Right cardiac atrium (tissue), 5 donors: ENCODE results near the gene FBXL2. TPM values are rescaled to one million over a fixed set of nuclear protein-coding genes. Genes with fewer than 3 reads are reported as not detected.
"Not testable (repeated sequence)": the region's sequence is repeated elsewhere in the genome, so short reads cannot be mapped to it uniquely, and the experiment has no call there.

Experiments
- ATAC-seq, 2 donors: fragments of 200-7000 bp; cut with Tn5 transposase; one replicate each; pipeline versions ENCODE4 v1.8.0 to v1.9.1; 2020; ENCODE audit warnings: moderate library complexity in 2 of 2, mild to moderate bottlenecking in 1 of 2
- DNase-seq, 3 donors: peaks; one replicate each; pipeline ENCODE4 v3.0.0-alpha.2; 2020
- H3K27ac ChIP-seq: one replicate; pipeline ENCODE4 v1.5.1; 2013; ENCODE audit warnings: mild to moderate bottlenecking, low read length, control low read depth, moderate library complexity
- H3K27me3 ChIP-seq: one replicate; pipeline ENCODE4 v1.6.1; 2013; ENCODE audit not compliant: control insufficient read depth, insufficient read depth
- H3K4me1 ChIP-seq: one replicate; pipeline ENCODE4 v1.6.1; 2013; ENCODE audit warnings: low read length; ENCODE audit not compliant: control insufficient read depth, insufficient read depth
- H3K4me3 ChIP-seq: one replicate; pipeline ENCODE4 v1.5.1; 2013; ENCODE audit warnings: low read length, control low read depth
- H3K9me3 ChIP-seq: one replicate; pipeline ENCODE4 v1.6.1; 2013; ENCODE audit warnings: low read length; ENCODE audit not compliant: control insufficient read depth
- whole genome bisulfite sequencing: extraction: QIAGEN DNeasy Blood & Tissue Kit; methylation state at CpG from one replicate; pipeline ENCODE4 v1.1.7; 2013; 5-methylcytosine and 5-hydroxymethylcytosine counted together
- intact Hi-C, 4 donors: fragments of 100-400 bp; cut with DNase I; formaldehyde crosslinking; loops; one replicate each; pipeline versions ENCODE4 v1.11.0 to v1.14.0; 2022 to 2023
- polyA plus RNA-seq: library from polyadenylated mRNA; stranded (reverse); fragments of 200-250 nt; gene quantifications from one replicate; pipeline ENCODE4 v1.2.3, GENCODE V29; 2013
- total RNA-seq, 4 donors: library from RNA; stranded (reverse); fragmentation: NEBNext Ultra II Directional; extraction: Animal tissue kit (Norgen Biotek cat#: 25700); gene quantifications; one replicate each; pipeline ENCODE4 v1.2.1, GENCODE V29; 2021
- donor health status: healthy with polysubstance abuse.
- donor health status: DM: no; HTN: yes; CAD: no.
- donor health status: DM: no; HTN: no; CAD: no.
- donor health status: DM: no; HTN: yes; CAD: no; lungs with severe emphysema.
- donor health status: DM: yes; HTN: yes; CAD: no.

Gene FBXL2
- total and polyA plus RNA-seq, 5 donors = 2.0 to 4.9 (median 3.8) TPM

DNA sequence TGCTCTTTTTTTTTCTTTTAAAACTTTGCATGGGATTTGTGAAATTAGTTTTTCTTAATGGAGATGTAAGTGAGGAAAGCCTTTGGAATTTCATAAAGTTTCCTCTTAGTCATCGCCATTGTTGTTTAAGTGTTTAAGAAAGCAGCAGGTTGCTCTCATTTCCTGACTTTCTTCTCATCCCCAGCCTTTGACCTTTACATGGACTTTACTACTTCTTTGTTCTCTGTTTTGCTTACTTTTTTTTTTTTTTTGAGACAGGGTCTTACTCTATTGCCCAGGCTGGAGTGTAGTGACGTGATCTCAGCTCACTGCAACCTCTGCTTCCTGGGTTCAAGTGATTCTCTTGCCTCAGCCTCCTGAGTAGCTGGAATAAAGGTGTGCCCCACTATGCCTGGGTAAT lies 38.6 kb downstream of the FBXL2 start:
- H3K9me3 ChIP-seq = no peaks in the 10 kb centered on the region
- H3K27me3 ChIP-seq = no peaks in the 10 kb centered on the region
- no peak overlapping the region for H3K27ac ChIP-seq
- no peaks in the 10 kb centered on the region for H3K4me1 ChIP-seq
- H3K4me3 ChIP-seq = no peak overlapping the region
- intact Hi-C loops = no loop called here
- DNase-seq (no peak), ATAC-seq (no peak)
- 72% methylated on average over 2 of the region's 2 CpGs for WGBS

DNA sequence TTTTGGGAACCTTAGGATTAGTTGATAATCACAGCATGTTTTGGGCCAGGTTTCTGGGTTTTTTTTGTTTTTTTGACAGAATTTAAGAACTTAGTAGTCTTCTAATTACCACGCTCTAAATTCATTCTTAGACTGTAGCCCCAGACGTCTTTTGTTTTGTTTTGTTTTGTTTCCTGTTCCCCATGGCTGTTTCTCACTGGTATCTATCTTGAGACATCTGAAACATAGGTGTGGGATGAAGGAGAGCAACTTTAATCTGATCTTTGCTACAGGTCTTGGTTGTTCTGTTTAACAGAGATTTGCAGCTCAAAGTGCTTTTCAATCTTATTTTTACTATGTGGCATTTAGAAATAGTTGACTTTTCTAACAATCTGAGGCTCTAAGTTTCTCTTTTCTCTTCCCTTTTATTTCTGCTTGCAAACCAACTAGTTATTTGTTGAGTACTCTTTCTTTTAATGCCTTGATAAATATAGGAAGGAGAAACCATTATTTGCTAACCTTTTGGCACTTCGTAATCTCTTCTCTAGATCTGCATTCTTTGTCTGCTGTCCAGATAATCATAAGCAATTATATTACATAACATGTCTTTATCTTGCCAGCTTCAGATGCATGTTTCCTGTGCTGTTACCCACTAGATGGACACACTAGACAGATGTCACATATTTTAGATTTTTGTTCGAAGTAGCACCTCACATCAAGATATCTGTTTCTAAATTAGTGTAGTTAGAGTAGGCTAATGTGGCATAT lies 40.9 kb downstream of the FBXL2 start:
- Histone ChIP-seq H3K27ac (no peak overlapping the region), H3K9me3 (no peaks in the 10 kb centered on the region), H3K4me3 (no peak overlapping the region), H3K27me3 (no peaks in the 10 kb centered on the region), H3K4me1 (no peaks in the 10 kb centered on the region)
- intact Hi-C loops = no loop called here
- 54% methylated on average over 4 of the region's 4 CpGs for WGBS
- DNase-seq = no peak
- ATAC-seq = no peak

DNA sequence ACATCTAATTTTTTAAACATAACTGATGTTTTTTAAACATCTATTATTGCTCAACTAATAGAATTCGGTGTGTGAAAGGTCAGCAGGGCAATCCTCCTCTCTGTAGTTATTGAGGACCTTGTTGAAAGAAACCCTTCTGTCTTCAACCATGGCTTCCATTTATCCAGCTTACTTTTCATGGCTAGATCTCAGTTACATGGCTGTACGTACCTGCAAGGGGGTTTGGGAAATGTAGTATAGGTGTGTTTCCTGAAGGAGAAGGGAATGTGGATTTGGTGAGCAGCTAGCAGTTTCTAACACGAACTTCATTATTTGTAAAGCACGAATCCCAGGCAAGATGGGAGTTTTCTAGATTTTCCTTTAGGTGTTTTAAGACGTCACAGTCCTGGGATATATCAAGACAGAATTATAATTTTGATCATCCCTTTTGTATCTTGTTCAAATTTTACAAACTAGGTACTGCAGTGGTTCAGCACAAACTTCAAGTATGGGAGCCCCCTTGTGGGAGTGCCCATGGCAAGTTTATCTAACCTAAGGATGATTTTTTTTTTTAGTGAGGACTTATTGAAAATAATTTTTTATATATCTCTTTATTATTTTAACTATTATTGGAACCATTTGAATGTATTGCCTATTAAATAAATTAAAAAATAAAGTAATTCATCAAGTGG lies 41.6 kb downstream of the FBXL2 start:
- Histone ChIP-seq H3K4me3 (no peak overlapping the region), H3K9me3 (no peaks in the 10 kb centered on the region), H3K27ac (no peak overlapping the region), H3K4me1 (no peaks in the 10 kb centered on the region), H3K27me3 (no peaks in the 10 kb centered on the region)
- DNase-seq (no peak), ATAC-seq (no peak)
- intact Hi-C loops = no loop called here
- WGBS = 79% methylated on average over 5 of the region's 5 CpGs

DNA sequence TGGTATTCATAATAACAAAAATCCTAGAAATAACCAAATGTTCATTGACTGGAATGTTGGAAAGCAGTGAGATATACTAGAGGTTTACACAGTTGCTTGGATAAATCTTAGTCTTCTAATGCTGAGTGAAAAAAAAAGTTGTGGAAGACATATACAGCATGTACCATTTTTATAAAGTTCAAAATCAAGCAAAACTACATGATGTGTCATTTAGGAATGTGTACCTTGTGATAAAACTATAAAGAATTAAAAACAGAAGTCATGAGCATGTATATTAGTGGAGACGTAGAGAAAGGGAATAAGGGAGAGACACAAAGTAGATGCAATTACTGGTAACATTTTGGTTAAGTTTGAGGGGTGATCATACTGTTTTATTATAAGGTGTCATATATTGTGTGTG lies 45.2 kb downstream of the FBXL2 start:
- H3K27me3 ChIP-seq = no peaks in the 10 kb centered on the region
- ATAC-seq (no peak), DNase-seq (no peak)
- whole genome bisulfite sequencing = 90% methylated on average over 1 of the region's 1 CpG
- H3K4me3 ChIP-seq = no peak overlapping the region
- H3K27ac ChIP-seq = no peak overlapping the region
- H3K4me1 ChIP-seq = no peaks in the 10 kb centered on the region
- no peaks in the 10 kb centered on the region for H3K9me3 ChIP-seq
- intact Hi-C loops = no loop called here

DNA sequence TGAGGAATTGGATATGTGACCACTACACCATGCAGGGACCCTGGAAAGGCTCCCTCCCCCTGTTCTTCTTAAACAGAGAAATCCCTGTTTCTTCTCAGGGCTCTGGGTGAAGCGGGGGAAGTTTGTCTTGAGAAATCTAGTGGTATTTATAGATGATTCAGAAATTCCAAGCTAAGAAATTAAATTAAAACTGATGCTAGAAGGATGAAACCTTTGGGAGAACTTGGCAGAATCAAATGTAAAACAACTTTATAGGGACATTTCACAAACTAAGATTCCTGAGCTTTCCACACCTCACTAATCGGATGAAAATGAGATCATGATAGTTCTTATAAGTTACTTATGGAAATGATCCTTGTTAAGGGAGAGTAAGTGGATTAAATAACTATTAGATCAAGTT lies 54.2 kb downstream of the FBXL2 start:
- Histone ChIP-seq H3K27ac (no peak overlapping the region), H3K9me3 (no peaks in the 10 kb centered on the region), H3K4me1 (no peaks in the 10 kb centered on the region), H3K4me3 (no peak overlapping the region), H3K27me3 (no peaks in the 10 kb centered on the region)
- ATAC-seq (no peak), DNase-seq (no peak)
- intact Hi-C loops = no loop called here
- 85% methylated on average over 2 of the region's 2 CpGs for WGBS

DNA sequence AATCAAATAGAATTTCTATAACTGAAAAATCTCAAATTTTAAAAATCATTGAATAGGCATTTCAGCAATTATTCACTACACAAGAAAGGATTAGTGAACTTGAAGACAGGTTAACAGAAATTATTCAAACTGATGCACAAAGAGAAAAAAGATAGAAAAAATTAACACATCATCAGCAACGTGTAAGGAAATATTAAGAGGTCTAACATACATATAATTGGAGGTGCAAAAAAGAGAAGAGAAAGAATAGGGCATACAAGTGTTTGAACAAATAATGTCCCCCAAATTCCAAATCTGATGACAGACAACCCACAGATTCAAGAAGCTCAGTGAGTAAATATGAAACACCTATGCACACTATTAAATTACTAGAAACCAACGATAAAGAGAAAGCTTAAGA lies 57.1 kb downstream of the FBXL2 start:
- WGBS = 97% methylated on average over 2 of the region's 2 CpGs
- H3K4me1 ChIP-seq = no peaks in the 10 kb centered on the region
- H3K9me3 ChIP-seq = no peaks in the 10 kb centered on the region
- no peak for DNase-seq
- H3K27me3 ChIP-seq = no peaks in the 10 kb centered on the region
- no peak overlapping the region for H3K27ac ChIP-seq
- no peak overlapping the region for H3K4me3 ChIP-seq
- intact Hi-C loops = no loop called here
- ATAC-seq = no peak

DNA sequence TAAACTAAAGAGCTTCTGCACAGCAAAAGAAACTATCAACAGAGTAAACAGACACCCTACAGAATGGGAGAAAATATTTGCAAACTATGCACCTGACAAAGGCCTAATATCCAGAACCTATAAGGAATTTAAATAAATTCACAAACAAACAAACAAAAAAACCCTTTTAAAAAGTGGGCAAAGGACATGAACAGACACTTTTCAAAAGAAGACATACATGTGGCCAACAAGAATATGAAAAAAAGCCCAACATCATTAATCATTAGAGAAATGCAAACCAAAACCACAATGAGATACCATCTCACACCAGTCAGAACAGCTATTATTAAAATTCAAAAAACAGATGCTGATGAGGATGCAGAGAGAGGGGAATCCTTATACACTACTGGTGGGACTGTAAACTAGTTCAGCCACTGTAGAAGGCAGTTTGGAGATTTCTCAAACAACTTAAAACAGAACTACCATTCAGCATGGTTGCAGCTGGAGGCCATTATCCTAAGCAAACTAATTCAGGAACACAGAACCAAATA lies 61.8 kb downstream of the FBXL2 start:
- H3K4me3 ChIP-seq, intact Hi-C loops, H3K27me3 ChIP-seq, H3K9me3 ChIP-seq, DNase-seq, H3K4me1 ChIP-seq, ATAC-seq, H3K27ac ChIP-seq: not testable (repeated sequence)

DNA sequence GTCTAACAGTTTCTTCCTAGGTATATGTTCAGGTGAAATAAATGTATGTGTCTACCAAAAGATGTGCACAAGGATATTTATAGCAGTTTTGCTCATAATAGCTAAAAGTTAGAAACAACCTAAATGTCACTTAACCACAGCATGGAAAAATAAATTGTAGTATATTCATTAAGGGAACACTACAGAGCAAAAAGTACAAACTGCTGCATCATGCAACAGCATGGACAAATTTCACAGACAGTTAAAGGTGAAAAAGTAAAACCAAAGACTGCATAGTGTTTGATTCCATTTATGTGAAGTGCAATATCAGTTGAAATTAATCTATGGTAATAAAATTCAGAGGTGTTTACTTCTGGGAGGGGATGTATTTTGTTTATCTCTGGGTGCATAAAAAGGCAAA lies 62.5 kb downstream of the FBXL2 start:
- no peak for DNase-seq
- no peaks in the 10 kb centered on the region for H3K27me3 ChIP-seq
- H3K4me3 ChIP-seq = no peak overlapping the region
- H3K9me3 ChIP-seq = no peaks in the 10 kb centered on the region
- ATAC-seq = no peak
- intact Hi-C loops = no loop called here
- no peaks in the 10 kb centered on the region for H3K4me1 ChIP-seq
- H3K27ac ChIP-seq = no peak overlapping the region

DNA sequence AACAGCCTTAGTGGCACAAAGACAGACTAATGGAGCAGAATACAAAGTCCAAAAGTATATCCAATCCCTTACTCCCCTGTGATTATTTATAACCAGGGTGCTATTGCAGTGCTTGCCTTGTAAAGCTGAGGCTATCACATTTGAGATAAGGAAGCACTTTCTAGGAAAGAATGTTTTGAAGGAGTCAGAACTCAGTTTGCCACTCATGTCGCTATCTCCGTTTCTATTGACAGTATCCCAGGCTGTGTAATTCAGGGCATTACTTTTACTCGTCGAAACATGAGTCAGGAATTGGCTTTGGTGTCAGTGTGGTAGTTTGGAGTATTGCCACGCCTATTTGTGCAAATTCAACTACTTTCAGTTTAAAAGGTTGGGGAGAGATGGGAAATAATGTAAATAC lies 78.4 kb downstream of the FBXL2 start:
- no peak overlapping the region for H3K4me3 ChIP-seq
- no peak for DNase-seq
- H3K9me3 ChIP-seq = no peaks in the 10 kb centered on the region
- H3K4me1 ChIP-seq = peaks cover 2% of the 10 kb centered on the region
- ATAC-seq = peak; percentile 78 to 87
- WGBS = 18% methylated on average over 5 of the region's 5 CpGs
- intact Hi-C loops = no loop called here
- no peak overlapping the region for H3K27ac ChIP-seq
- H3K27me3 ChIP-seq = no peaks in the 10 kb centered on the region

DNA sequence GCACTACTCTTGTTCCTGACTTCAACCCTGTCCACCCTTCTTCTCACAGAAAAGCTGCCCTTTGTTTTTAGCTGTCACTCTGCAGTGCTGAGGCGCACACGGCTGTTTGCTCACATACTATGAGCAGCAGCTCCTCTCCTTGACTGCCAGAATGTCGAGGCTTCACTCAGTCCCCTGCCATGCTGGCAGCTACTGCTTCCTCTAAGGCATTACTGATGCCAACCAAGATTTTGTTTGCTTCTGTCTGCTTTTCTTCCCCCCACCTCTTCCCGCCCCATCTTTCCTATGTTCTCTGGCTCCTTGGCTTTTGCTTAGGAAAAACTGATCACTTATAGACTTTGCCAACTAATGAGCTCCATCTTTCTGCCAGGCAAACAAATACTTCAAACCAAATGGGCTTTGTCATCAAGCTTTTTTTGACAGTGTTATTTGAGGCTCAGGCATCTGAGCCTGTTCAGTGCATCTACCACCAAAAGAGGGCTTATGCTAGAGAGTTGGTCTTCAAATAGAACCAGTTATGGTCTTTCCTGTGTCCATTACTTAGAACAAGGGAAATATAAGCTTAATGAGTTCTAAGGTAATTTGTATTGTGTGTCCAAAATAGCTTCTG lies 81.0 kb downstream of the FBXL2 start:
- H3K4me1 ChIP-seq = peaks cover 2% of the 10 kb centered on the region
- 60% methylated on average over 4 of the region's 4 CpGs for WGBS
- no peaks in the 10 kb centered on the region for H3K9me3 ChIP-seq
- intact Hi-C loops = no loop called here
- ATAC-seq (no peak), DNase-seq (no peak)
- no peaks in the 10 kb centered on the region for H3K27me3 ChIP-seq
- no peak overlapping the region for H3K27ac ChIP-seq
- H3K4me3 ChIP-seq = no peak overlapping the region

DNA sequence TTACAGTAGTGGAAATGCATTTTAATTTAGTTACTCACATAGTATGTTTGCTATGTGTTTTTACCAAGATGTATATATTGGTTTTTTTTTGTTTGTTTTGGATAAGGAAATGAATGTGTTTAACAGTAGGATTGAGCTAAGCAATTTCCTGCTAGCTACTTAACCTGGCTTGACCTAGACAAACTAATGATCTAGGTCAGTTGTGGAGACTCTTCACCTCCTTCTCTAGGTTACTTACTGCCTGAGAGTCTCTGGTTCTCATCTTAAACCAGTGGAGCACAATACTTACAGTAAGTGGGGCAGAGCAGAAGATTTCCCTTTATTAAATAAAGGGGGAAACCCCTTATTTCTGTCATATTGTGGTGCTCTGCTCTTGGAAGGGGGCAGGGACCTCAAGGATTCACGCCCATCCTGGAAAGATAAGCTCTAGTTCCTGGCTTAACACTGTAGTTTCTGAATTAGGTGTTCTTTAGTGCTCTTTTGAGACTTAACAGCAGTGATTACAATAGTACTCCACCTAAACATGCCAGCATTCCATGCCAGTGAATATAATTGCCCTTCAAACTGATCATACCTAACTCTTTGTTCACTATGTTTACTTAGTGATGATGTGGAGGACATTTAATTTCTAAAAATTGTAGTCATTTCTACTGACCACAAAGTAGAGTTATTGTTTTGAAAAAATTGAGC lies 83.0 kb downstream of the FBXL2 start:
- H3K9me3 ChIP-seq = no peaks in the 10 kb centered on the region
- no peak overlapping the region for H3K4me3 ChIP-seq
- WGBS = 42% methylated on average over 1 of the region's 1 CpG
- H3K27me3 ChIP-seq = no peaks in the 10 kb centered on the region
- ATAC-seq (peak in 1 of 2 donors; percentile 80), DNase-seq (no peak)
- peaks cover 2% of the 10 kb centered on the region for H3K4me1 ChIP-seq
- no peak overlapping the region for H3K27ac ChIP-seq
- intact Hi-C loops = no loop called here
